NCI-H345 (cell line): Measurements from ENCODE around the gene ADAMTSL3.

Experiments
- DNase-seq: peaks from one replicate; lab custom pipeline; 2025; lab: John Stamatoyannopoulos, UW

Gene ADAMTSL3

DNA sequence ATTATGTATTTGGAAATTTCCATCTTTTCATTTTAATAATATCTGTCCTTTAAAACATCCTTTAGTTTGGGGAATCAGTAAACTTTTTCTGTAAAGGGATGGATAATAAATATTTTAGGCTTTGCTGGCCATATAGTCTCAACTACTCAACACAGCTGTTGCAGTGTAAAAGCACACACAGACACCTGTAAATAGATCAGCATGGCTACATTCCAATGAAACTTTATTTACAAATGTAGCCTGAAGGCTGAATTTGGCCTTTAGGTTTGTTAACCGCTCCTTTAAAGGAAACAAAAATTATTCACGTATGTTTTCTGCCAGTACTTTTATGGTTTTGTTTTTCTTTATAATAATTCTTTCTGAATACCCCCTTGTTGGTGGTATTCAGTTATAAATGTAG, 184.8 kb downstream of the ADAMTSL3 start:
- DNase-seq: no peak

DNA sequence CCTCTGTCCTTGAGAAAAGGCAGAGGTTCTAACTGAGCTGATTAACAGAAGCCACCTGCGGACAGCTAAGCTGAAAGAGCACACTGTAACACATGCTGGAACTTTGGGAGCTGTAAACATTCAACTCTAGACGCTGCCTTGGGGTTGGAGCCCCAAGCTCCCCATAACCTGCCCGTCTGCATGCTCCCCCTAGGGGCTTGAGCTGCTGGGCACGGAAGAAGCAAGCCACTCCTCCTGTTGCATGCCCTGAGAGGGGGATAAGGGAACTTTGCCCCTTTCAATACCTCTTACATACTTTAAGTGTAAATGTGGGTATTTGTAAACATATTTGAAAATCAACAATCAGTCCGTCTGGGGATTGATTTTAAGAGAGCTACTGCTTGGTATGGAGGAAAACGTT, 188.4 kb downstream of the ADAMTSL3 start:
- no peak for DNase-seq

DNA sequence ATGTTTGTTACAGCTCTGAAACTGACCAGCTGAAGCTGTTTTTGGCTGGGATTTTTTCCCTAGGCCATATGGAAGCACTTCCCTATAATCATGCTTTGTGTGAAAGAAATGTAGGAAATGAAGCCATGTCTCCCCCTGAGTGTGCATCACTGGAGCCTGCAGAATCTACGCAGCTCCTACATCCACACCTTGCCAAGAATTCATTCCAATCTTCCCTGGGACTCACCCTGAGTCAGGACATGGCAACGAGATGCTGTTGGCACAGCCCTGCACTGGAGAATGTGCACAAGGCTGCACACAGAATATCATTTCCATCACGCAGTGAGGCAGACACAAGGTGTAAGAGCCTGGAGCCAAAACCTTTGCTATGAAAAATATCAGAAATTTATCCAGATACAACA, 189.5 kb downstream of the ADAMTSL3 start:
- no peak for DNase-seq

DNA sequence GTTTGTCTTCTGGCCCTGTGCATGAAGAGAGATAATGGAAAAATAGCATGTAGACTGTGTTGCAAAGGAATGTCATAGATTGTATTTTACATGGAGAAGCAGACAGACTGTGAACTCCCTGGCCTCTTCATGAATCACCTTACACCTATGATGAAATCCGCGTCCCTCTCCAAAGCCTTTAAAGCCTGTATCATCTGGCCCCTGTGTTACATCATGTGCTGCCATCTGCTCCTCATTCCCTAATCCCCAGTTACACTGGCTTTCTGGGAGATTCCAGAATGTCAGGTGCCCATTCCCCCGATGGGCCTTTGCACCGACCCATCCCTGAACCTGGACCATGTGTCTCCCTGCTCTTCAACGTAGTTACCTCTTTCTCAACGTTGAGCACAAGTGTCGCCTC, 190.8 kb downstream of the ADAMTSL3 start:
- DNase-seq: no peak

DNA sequence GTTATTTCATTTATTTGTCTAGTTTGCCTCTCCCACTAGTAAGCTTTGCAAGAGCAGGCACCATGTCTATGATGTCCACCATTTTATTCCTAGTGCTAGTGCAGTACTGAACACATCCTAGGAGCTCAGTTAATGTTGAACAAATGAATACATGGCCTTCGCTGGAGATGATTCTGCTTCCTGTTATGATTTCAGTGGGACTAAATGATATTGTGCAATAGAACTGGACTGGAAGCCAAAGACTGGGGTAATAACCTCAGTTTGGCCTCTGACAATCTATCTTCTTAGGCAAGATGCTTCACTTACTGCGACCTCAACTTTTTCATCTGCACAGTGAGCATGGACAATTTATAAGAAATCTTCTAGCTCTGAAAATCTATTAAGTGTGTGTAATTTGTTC, 191.3 kb downstream of the ADAMTSL3 start:
- no peak for DNase-seq

DNA sequence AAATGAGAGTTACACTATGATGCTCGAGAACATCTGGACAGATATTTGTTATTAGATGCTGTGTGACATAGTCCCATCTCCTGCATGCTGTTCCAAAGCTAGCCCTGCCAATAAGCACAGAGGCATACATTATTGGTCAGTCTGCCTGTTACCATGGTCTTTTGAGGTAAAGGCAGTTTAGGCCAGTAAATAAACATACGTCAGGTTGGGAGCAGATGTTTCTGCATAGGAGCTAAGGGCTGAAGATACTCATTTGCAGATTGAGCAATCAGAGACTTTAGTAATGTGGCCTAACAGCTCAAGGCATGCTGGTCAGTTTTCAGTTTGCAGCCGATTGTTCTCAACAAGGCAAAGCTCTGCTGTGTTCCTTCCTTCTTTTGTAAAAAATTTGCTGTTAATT, 192.9 kb downstream of the ADAMTSL3 start:
- no peak for DNase-seq

DNA sequence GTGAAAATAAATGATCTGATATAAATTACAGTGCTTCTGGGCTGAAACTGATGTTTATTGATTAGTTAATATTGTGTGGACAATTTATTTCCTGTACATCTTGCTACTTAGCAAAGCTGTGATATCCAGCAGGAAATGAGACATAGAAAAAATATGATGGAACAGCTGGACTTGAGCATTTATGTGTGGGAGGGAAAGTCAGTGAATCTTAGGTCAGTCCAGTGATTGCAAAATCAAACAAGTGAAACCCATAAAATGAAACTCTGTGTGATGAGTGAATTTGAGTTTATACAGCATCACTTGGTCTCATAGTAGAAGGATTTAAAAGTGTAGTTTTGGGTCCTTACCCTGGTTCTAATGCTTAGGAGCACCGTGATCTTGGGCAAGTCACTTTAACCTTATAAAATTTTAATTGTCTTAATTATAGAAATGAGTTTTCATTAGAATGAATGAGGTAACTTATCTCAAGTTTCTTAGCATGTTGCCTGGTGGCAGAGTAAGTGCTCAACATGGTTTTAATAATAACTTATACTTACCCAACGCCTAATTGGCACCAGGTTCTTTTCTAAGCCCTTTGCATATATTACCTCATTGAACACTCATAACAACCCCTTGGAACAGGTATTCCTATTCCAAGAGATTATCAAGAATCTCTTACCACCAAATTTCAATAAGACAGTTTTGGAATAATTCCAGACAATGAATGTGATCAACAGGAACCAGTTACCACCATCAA, 194.6 kb downstream of the ADAMTSL3 start:
- DNase-seq: no peak

DNA sequence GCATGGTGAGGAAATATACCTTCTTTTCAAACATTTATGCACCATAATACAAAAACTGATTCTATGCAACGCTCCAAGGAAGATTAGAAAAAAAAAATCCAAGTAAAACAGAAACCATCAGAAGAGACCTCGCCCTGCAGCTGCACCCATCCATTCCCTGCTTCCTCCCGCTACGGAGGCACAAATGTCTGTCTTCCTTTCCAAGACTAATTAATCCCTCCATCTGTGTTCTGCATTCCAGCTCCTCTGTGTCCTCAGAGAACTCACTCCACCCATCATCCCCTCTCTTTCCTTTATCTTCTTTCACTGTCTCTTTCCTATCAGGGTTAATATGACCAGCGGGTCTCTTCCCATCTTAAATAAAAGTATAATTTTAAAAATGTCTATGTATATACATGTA, 196.1 kb downstream of the ADAMTSL3 start:
- DNase-seq: no peak

DNA sequence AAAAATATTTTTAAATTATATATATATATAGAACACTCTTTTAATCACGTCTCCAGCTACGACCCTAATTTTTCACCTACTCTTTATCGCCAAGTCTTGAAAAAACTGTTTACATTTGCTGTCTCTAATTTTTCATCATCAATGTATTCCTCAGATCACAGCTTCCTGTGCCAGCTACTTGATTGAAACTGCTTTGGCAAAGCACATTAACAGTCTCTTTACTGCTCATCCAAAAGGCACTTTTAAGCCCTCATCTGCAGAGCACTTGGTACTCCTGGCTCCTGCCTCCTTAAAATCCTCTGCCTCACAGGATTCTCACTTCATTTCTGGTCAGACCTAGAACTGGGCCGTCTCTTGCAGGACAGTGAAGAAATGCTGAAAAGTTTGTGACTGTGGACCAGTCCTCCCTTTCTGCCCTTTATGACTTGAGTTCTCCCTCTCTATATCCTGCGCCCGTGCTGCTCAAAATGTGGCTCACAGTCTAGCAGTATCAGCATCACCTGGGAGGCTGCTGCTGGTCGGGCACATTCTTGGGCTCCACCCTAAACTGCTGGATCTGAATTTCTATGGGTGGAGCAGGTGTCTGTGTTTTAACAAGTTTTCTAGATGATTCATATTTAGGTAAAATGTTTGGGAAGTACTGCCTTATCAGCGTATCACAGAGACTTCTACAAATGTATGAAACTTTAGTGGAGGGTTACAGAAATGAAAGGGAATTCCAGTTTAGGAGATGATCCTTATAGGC, 196.8 kb downstream of the ADAMTSL3 start:
- no peak for DNase-seq

DNA sequence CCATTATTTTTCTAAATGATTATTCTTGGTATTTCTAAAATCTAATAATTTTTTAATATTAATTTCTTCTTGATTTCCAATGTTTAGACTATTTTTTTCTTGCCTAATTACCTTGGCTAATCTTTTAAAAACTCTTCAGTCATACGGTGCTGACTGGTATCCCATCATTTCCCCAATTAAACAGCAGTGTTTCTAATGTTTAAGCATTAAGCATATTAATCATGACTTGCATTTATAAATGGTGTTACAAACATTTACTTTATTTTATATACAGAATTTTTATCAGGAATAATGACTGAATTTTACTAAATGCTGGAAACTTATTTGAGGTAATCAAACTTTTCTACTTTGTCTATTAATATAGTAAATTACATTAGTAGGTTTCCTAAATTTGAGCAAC, 199.3 kb downstream of the ADAMTSL3 start:
- no peak for DNase-seq

DNA sequence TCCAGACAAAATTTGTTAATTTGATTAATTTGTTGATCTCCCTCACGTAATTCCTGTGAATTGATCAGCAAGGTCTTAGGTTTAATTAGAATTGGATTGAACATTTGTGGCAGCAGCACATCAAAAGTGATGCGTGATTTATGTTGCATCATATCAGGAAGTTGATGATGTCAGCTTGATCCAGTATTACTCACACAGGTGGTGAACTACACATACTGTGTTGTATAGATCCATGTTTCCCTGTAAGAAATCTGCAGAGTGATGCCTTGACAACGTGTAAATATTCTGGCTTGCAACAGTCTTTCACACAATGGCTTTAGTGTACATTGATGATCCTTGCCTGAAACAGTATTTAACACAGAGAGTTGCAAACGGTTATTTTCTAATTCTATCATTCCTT, 200.4 kb downstream of the ADAMTSL3 start:
- no peak for DNase-seq

DNA sequence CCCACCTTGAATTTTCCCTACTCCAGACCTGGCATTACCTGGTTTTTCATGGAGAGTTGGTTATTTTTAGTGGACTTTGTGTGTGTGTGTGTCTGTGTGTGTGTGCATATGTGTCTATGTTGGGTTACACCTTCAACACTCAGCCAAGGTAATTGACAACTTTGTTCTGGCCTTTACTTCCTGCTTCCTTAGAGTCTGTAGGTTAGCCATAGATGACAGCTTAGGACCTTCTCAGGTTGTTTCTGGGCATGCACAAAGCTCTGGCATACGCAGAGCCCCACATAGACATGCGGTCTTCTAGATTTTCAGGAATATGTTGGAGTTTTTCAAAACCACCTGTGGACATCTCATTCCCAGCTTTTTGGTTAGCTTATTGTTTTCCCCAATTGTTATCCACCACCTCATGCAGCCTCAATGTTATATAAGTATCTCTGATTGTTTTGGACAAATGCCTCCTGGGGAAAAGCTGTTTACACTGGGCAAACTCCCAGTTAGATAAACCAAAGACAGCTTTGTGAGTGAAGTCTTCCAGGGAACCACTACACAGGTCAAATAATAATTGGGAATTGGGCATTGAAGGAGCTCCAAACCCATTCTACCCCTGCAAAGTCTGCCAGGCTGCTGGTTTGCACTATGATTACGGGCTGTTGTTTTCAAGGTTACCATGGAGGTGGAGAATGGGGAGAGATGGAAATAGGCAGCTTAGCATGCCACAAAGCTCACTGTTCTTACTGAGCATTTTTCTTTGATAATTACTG, 201.2 kb downstream of the ADAMTSL3 start:
- no peak for DNase-seq

DNA sequence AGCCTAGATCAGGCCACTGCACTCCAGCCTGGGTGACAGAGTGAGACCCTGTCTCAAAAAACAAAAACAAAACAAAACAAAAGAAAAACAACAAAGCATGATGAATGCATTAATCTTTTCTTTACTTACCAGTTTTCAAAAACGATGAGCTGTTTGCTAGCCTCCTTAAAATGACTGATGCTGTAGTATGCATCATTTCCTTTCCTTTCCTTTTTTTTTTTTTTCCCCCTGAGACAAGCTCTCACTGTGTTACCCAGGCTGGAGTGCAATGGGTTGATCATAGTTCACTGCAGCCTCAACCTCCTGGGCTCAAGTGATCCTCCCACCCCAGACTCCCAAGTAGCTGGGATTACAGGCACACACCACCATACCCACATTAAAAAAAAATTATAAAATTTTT, 202.0 kb downstream of the ADAMTSL3 start:
- no peak for DNase-seq

DNA sequence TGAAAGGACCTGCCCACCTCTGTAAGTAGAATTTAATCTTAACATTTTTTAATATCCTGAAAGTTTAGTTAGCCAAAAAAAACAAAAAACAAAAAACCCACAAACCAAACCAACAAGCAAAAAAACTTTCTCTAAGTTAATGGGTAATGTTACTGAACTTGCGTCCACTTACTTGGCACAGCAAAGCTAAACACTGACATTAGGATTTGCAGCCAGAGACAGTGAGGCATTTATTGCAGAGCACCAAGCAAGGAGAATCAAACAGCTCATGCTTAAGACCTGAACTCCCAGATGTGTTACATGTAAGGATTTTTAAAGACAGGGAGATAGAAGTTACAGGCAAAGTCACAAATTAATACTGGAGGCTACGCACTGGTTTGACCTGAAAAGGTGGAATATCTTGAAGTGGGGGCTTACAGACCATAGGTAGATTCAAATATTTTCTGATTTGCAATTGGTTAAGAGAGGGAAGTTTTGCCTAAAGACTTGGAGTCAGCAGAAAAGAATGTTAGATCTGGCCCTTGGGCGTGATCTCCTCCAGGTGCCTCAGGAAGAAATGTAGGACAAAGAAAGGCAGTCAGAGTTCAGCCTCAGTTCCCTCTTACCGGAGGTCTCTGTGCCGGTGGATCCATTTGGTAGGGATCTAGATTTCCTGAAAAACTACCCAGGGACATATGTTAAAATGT, 205.0 kb downstream of the ADAMTSL3 start:
- DNase-seq: no peak

DNA sequence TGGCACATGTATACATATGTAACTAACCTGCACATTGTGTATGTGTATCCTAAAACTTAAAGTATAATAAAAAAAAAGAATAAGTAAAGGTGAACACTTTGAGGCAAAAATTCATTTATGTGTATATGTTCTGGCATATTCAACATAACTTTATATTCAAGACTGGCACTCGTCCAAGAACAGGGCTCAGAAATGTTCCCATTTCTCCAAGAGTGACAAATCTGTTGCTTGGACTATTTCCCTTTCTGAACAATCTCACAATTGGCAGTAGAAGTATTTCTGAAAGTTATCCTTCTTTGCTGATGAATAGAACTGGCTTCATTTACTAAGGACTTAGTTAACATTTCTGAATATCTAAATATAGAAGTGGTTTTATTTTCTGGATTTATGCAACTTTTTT, 212.8 kb downstream of the ADAMTSL3 start:
- DNase-seq: no peak

DNA sequence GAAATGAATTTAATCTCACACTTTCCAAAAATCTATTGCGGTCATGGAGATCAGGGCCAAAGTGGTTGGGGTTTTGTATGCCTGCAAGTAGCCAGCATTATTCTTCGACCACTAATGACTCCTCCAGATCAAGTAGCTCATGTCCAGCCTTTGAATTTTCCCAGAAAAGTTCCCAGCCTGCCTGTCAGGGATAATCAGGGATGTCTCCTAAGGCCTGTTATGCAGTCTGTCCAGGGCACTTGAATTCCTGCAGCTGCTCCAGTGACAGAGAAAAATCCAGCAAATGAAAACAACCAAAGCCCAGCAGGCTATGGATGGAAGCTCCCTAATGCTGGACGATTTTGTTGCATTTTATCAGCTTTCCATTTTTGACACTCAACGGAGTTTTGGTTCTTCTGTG, 215.4 kb downstream of the ADAMTSL3 start:
- no peak for DNase-seq

DNA sequence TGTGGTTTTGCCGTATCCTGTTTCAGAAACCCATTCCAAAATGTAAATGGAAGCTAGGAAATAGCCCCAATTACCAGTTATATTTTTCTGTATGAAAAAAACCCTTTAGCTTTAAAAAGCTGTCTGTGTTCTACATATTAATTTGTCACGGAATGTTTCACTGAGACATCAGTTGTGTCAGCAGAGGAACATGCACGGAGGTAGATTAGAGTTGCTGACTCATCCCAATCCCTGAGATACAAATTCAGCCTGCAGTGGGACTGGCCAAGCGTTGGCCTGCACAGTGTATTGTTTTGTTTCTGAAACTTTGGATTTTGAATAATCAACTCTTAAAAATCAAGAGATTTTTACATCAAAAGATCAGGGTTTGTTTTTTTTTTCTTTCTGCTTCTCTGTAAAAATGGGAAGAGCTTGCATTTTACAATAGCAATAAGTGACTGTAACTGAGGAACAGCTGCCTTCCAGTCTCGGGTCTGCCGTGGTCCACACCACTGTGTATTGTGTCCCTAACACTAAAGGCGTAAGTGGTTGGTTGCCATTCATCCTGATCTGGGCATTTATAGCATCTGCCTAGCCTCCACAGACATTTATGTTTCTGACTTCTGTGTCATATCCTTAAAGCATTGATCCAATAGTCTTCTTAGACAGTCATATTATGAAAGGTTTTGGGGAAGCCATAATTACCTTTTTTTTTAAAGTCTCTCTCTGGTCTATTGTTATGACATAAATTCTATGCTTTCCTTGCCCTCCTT, 218.1 kb downstream of the ADAMTSL3 start:
- no peak for DNase-seq

DNA sequence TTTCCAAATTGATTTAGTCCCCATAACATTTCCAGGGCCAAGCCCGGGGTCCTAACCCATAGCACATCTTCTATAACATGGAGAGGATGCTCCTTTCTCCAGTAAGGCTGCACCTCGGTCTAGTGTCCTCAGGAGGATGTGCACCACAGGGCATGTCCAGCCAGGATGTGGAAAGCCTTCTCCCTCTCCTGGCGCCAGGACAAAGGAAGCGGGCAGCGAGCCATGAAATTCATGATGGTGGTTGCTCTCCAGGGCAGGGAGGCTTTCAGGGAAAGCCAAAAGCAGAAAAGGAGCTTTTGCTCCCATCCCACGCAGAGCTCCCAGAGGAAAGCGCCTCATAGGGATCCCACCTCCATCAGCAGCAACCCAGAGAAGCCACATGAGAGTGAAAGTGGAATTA, 220.0 kb downstream of the ADAMTSL3 start:
- no peak for DNase-seq

DNA sequence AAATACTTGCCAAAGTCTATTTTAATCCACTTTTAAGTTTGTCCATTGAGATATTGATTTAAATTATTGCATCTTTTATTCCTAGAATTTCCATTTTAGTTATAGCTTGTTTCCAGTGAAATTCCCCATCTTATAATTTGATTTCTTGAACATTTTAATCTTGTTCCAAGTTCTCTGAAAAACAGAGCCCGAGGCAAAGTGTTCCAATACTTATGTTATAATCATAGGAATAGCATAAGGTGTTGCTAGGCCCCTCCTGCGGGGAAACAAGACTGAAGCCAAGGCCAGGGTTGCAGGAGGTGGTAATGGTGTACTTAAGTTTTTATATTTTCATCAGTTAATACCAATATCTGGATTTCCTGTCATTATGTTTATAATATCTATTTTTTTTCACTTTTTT, 226.6 kb downstream of the ADAMTSL3 start:
- no peak for DNase-seq

DNA sequence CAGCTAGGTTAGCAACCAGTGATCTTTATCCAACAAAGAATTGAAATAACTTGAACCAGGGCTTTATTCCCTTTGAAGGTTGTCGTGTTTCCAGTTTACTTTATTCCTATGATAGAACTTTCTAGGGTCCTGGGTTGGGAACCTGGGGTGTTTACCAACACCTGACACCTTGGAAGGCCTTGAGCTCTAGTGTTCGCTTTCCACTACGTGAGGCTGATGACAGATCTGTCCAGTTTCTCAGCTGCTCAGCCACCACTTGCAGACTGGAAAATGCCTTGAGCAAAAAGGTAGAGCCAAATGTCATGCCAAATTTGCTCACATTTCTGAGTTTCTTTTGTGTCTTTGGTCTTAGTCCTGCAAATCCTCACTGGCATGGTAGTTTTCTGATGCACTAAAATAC, 227.2 kb downstream of the ADAMTSL3 start:
- DNase-seq: no peak

DNA sequence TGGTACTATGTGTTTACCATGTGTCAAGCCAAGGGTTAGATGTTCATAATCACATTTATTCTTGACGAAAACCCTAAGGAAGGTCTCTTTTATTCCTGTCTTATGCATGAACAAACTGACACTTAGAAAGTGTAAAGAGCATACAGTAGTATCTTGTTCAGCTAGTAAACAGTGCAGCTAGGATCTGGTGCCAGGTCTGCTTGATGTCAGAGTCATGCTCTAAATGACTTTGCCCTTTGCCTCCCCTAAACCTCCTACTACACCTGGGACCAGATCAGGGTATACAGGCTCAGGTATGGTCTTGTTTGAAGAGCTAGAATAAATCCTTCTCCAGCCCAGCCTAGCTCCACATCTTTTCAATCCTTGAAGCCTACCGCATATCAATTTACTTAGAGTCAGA, 232.4 kb downstream of the ADAMTSL3 start:
- no peak for DNase-seq

DNA sequence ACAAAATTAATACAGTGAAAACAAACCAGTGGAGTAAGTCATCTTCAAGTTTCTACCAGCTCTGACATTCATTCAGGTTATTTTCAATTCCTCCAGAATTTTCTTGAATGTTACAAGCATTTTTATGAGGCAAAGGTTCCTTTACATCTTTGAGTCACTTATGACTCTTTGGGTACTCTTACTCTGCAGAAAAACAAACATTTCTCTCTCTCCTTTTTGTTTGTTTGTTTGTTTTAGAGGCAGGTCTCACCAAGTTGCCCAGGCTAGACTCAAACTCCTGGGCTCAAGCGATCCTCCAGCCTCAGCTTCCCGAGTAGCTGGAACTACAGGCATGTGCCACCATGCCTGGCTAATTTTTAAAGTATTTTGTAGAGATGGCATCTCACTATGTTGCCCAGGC, 233.5 kb downstream of the ADAMTSL3 start:
- no peak for DNase-seq
